ENCODE data around the gene IMMP2L.
A peak's percentile ranks its signal among the peaks of the same experiment; 100 is the strongest.
"Not testable (repeated sequence)": the region's sequence is repeated elsewhere in the genome, so short reads cannot be mapped to it uniquely, and the experiment has no call there.

Gene IMMP2L

GRCh38 chr7:111076205-111076604 lies 486.1 kb downstream of the IMMP2L start:
- no peak overlapping the region for H3K4me3 ChIP-seq (ENCODE audit: control insufficient read depth, low read depth, low read length)
- peak; percentile 64 for DNase-seq (ENCODE audit: low read depth)
- no peak for TF ChIP-seq CTCF (conservative IDR thresholded peaks at IDR 0.05; ENCODE audit: control insufficient read depth, insufficient read depth, low read depth, low read length)

GRCh38 chr7:111075498-111075897 lies 486.8 kb downstream of the IMMP2L start:
- DNase-seq (ENCODE audit: low read depth) = no peak
- no peak for TF ChIP-seq CTCF (conservative IDR thresholded peaks at IDR 0.05; ENCODE audit: control insufficient read depth, insufficient read depth, low read depth, low read length)

GRCh38 chr7:111074748-111075146 lies 487.5 kb downstream of the IMMP2L start:
- no peak for TF ChIP-seq CTCF (conservative IDR thresholded peaks at IDR 0.05; ENCODE audit: control insufficient read depth, insufficient read depth, low read depth, low read length)
- H3K4me3 ChIP-seq (ENCODE audit: control insufficient read depth, low read depth, low read length) = no peak overlapping the region
- DNase-seq (ENCODE audit: low read depth) = no peak

More at GRCh38 chr7:111075498-111075897, 486.8 kb downstream of the IMMP2L start:
- no peak overlapping the region for H3K4me3 ChIP-seq (ENCODE audit: control insufficient read depth, low read depth, low read length)

GRCh38 chr7:111074071-111074747 lies 488.1 kb downstream of the IMMP2L start:
- TF ChIP-seq CTCF (conservative IDR thresholded peaks at IDR 0.05; ENCODE audit: control insufficient read depth, insufficient read depth, low read depth, low read length) = no peak
- DNase-seq (ENCODE audit: low read depth) = no peak
- H3K4me3 ChIP-seq (ENCODE audit: control insufficient read depth, low read depth, low read length) = no peak overlapping the region

GRCh38 chr7:111072658-111073057 lies 489.6 kb downstream of the IMMP2L start:
- not testable (repeated sequence) for DNase-seq (ENCODE audit: low read depth); H3K4me3 ChIP-seq (ENCODE audit: control insufficient read depth, low read depth, low read length)

- no peak for TF ChIP-seq CTCF (conservative IDR thresholded peaks at IDR 0.05; ENCODE audit: control insufficient read depth, insufficient read depth, low read depth, low read length)
- H3K4me3 ChIP-seq (ENCODE audit: control insufficient read depth, low read depth, low read length) = no peak overlapping the region
- no peak for DNase-seq (ENCODE audit: low read depth)
Observed at GRCh38 chr7:111071556-111071955, 490.7 kb downstream of the IMMP2L start.

- no peak for TF ChIP-seq CTCF (conservative IDR thresholded peaks at IDR 0.05; ENCODE audit: control insufficient read depth, insufficient read depth, low read depth, low read length)
- no peak for DNase-seq (ENCODE audit: low read depth)
- H3K4me3 ChIP-seq (ENCODE audit: control insufficient read depth, low read depth, low read length) = no peak overlapping the region
Observed at GRCh38 chr7:111068618-111069017, 493.7 kb downstream of the IMMP2L start.
